Neural cell (in vitro differentiated cells): ENCODE measurements around the gene TMEM11.

Experiments used
- CTCF ChIP-seq: fragments of 450-650 bp; IDR thresholded peaks from 2 replicates; pipeline ENCODE4 v1.5.1; 2014; ENCODE audit warnings: antibody characterized with exemption, mild to moderate bottlenecking, moderate library complexity; ENCODE audit not compliant: poor library complexity, severe bottlenecking
- RAD21 ChIP-seq: fragments of 450-650 bp; conservative IDR thresholded peaks from 2 replicates; pipeline ENCODE4 v1.6.1; 2014; ENCODE audit warnings: antibody characterized with exemption, mild to moderate bottlenecking, moderate library complexity
- TF ChIP-seq, protein P1 (sequence below): IDR thresholded peaks from 2 replicates; pipeline ENCODE4 v1.6.1; 2012; ENCODE audit warnings: borderline replicate concordance

- TF ChIP-seq RAD21 (no peak), CTCF (no peak)
- TF ChIP-seq, protein P1, sequence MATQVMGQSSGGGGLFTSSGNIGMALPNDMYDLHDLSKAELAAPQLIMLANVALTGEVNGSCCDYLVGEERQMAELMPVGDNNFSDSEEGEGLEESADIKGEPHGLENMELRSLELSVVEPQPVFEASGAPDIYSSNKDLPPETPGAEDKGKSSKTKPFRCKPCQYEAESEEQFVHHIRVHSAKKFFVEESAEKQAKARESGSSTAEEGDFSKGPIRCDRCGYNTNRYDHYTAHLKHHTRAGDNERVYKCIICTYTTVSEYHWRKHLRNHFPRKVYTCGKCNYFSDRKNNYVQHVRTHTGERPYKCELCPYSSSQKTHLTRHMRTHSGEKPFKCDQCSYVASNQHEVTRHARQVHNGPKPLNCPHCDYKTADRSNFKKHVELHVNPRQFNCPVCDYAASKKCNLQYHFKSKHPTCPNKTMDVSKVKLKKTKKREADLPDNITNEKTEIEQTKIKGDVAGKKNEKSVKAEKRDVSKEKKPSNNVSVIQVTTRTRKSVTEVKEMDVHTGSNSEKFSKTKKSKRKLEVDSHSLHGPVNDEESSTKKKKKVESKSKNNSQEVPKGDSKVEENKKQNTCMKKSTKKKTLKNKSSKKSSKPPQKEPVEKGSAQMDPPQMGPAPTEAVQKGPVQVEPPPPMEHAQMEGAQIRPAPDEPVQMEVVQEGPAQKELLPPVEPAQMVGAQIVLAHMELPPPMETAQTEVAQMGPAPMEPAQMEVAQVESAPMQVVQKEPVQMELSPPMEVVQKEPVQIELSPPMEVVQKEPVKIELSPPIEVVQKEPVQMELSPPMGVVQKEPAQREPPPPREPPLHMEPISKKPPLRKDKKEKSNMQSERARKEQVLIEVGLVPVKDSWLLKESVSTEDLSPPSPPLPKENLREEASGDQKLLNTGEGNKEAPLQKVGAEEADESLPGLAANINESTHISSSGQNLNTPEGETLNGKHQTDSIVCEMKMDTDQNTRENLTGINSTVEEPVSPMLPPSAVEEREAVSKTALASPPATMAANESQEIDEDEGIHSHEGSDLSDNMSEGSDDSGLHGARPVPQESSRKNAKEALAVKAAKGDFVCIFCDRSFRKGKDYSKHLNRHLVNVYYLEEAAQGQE = no peak
Observed at GRCh38 chr17:21233581-21234347, 19.8 kb upstream of the TMEM11 start.
